ENCODE results near the gene ZNF774.
"Not testable (repeated sequence)": the region's sequence is repeated elsewhere in the genome, so short reads cannot be mapped to it uniquely, and the experiment has no call there.

ZNF774 gene

DNA sequence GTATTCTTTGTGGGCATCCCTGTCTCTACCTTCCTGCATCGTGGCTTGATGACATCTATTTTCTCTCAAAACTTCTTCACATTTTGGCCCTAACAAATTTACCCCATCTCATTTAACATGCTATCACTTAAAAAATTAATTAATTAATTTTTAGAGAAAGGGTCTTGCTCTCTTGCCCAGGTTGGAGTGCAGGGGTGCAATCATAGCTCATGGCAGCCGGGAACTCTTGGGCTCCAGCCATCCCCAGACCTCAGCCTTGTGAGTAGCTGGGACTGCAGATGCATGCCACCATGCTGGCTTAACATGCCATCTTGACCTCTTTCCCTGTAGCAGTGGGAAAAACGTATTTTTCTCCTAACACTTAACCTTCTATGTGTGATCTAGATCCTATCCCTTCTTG is 56.6 kb downstream of the ZNF774 start:
- DNase-seq (ENCODE audit: extremely low read depth, insufficient read length), result no peak
- Histone ChIP-seq H3K27me3 (replicated peaks; ENCODE audit: control insufficient read depth, insufficient read depth, low read length) (no peaks in the 10 kb centered on the region), H3K4me3 (replicated peaks; ENCODE audit: low read depth, low read length) (no peak overlapping the region), H3K36me3 (ENCODE audit: control insufficient read depth, insufficient read depth, low read length) (no peaks in the 10 kb centered on the region)
- TF ChIP-seq, protein P1, sequence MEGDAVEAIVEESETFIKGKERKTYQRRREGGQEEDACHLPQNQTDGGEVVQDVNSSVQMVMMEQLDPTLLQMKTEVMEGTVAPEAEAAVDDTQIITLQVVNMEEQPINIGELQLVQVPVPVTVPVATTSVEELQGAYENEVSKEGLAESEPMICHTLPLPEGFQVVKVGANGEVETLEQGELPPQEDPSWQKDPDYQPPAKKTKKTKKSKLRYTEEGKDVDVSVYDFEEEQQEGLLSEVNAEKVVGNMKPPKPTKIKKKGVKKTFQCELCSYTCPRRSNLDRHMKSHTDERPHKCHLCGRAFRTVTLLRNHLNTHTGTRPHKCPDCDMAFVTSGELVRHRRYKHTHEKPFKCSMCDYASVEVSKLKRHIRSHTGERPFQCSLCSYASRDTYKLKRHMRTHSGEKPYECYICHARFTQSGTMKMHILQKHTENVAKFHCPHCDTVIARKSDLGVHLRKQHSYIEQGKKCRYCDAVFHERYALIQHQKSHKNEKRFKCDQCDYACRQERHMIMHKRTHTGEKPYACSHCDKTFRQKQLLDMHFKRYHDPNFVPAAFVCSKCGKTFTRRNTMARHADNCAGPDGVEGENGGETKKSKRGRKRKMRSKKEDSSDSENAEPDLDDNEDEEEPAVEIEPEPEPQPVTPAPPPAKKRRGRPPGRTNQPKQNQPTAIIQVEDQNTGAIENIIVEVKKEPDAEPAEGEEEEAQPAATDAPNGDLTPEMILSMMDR (IDR thresholded peaks at IDR 0.05; ENCODE audit: insufficient read depth, low read length, poor library complexity, severe bottlenecking), result no peak

DNA sequence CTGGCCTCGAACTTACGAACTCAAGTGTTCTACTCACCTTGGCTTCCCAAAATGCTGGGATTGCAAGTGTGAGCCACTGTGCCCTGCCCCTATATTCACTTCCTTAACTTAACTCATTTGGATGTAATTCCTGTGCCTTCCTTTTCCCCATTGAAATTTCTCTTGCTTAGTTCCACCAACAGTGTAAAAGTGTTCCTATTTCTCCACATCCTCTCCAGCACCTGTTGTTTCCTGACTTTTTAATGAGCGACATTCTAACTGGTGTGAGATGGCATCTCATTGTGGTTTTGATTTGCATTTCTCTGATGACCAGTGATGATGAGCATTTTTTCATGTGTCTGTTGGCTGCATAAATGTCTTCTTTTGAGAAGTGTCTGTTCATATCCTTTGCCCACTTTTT is 57.5 kb downstream of the ZNF774 start:
- not testable (repeated sequence) for H3K27me3 ChIP-seq (replicated peaks; ENCODE audit: control insufficient read depth, insufficient read depth, low read length); DNase-seq (ENCODE audit: extremely low read depth, insufficient read length); H3K36me3 ChIP-seq (ENCODE audit: control insufficient read depth, insufficient read depth, low read length); H3K4me3 ChIP-seq (replicated peaks; ENCODE audit: low read depth, low read length)

DNA sequence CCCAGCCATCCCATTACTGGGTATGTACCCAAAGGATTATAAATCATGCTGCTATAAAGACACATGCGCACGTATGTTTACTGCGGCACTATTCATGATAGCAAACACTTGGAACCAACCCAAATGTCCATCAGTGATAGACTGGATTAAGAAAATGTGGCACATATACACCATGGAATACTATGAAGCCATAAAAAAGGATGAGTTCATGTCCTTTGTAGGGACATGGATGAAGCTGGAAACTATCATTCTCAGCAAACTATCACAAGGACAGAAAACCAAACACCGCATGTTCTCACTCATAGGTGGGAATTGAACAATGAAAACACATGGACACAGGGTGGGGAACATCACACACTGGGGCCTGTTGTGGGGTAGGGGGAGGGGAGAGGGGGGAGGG is 58.2 kb downstream of the ZNF774 start:
- not testable (repeated sequence) for H3K4me3 ChIP-seq (replicated peaks; ENCODE audit: low read depth, low read length); DNase-seq (ENCODE audit: extremely low read depth, insufficient read length); H3K27me3 ChIP-seq (replicated peaks; ENCODE audit: control insufficient read depth, insufficient read depth, low read length); H3K36me3 ChIP-seq (ENCODE audit: control insufficient read depth, insufficient read depth, low read length)

DNA sequence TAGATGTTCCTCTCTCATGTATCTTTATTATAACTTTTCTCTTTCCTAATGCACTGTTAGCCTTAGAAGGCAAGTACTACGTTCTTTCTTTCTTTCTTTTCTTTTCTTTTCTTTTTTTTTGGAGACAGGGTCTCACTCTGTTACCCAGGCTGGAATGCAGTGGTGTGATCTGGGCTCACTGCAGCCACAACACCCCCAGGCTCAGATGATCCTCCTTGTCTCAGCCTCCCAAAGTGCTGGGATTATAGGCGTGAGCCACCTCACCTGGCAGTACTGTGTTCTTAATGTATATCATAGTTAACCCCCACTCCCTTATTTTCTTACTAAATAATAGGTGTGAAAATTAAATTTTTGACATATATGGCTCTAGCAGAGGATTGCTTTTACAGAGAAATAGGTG is 59.1 kb downstream of the ZNF774 start:
- H3K27me3 ChIP-seq (replicated peaks; ENCODE audit: control insufficient read depth, insufficient read depth, low read length), result no peaks in the 10 kb centered on the region
- TF ChIP-seq, protein P1 (IDR thresholded peaks at IDR 0.05; ENCODE audit: insufficient read depth, low read length, poor library complexity, severe bottlenecking), result no peak
- H3K4me3 ChIP-seq (replicated peaks; ENCODE audit: low read depth, low read length), result no peak overlapping the region
- no peak for DNase-seq (ENCODE audit: extremely low read depth, insufficient read length)
- H3K36me3 ChIP-seq (ENCODE audit: control insufficient read depth, insufficient read depth, low read length), result no peaks in the 10 kb centered on the region

All from GM06990 (cell line).